H1 (cell line): ENCODE results near the gene AKT1. TPM values are rescaled to one million over a fixed set of nuclear protein-coding genes. Genes with fewer than 3 reads are reported as not detected.
A peak's percentile ranks its signal among the peaks of the same experiment; 100 is the strongest.

Experiments used
- CTCF ChIA-PET: fragments of 300-600 bp; sonication (Branson Sonifier 250); formaldehyde crosslinking; loops from one replicate; lab custom pipeline; 2021; ENCODE audit not compliant: partially characterized antibody; lab: Charles Lee
- POLR2A ChIA-PET: fragments of 300-600 bp; sonication (Branson Sonifier 250); formaldehyde crosslinking; loops from one replicate; lab custom pipeline; 2021; ENCODE audit warnings: inconsistent platforms; ENCODE audit not compliant: partially characterized antibody; lab: Charles Lee
- DNase-seq, 2 experiments: peaks; one replicate each; pipeline versions ENCODE4 v3.0.0 to v3.0.0-alpha.2; 2010 to 2022; ENCODE audit warnings: low spot score in 2 of 2, low read depth in 1 of 2, mixed read lengths in 1 of 2
- FAIRE-seq: peaks from 2 replicates; lab custom pipeline; 2011; peaks lifted over from hg19 to GRCh38; lab: Jason Lieb, UNC
- H2AFZ ChIP-seq: 2 replicates; pipeline ENCODE4 v1.8.1; 2012; ENCODE audit warnings: low read length, inconsistent platforms
- H2AK5ac ChIP-seq: 2 replicates; pipeline ENCODE4 v1.6.1; 2013; ENCODE audit warnings: low read depth, low read length
- H2BK120ac ChIP-seq: replicated peaks from 2 replicates; pipeline ENCODE3; 2013; ENCODE audit warnings: low read depth, low read length, inconsistent platforms
- H2BK12ac ChIP-seq: 2 replicates; pipeline ENCODE4 v1.6.1; 2013; ENCODE audit warnings: low read depth, low read length
- H2BK15ac ChIP-seq: 2 replicates; pipeline ENCODE4 v1.6.1; 2013; ENCODE audit warnings: low read length
- H2BK20ac ChIP-seq: 2 replicates; pipeline ENCODE4 v1.6.1; 2013; ENCODE audit warnings: low read length
- H2BK5ac ChIP-seq: 2 replicates; pipeline ENCODE4 v1.6.1; 2013; ENCODE audit warnings: low read depth, low read length
- H3K14ac ChIP-seq: 2 replicates; pipeline ENCODE4 v1.6.1; 2013; ENCODE audit warnings: inconsistent platforms; ENCODE audit not compliant: insufficient read length
- H3K18ac ChIP-seq: 2 replicates; pipeline ENCODE4 v1.6.1; 2013; ENCODE audit warnings: low read length; ENCODE audit errors: extremely low read depth
- H3K23ac ChIP-seq: 2 replicates; pipeline ENCODE4 v1.6.1; 2013; ENCODE audit warnings: inconsistent platforms; ENCODE audit not compliant: insufficient read length
- H3K23me2 ChIP-seq: 2 replicates; pipeline ENCODE4 v1.6.1; 2013; ENCODE audit warnings: low read depth, low read length
- H3K27ac ChIP-seq: 2 replicates; pipeline ENCODE4 v1.6.1; 2011; ENCODE audit warnings: low read depth, low read length, inconsistent platforms
- H3K27me3 ChIP-seq, 4 experiments: replicated peaks in 1 of 4; 1 replicate in 1 of 4; 2 replicates in 3 of 4; pipeline versions ENCODE4 v1.6.1 to v1.8.1; 2011 to 2013; ENCODE audit warnings: low read length in 3 of 4, mild to moderate bottlenecking in 3 of 4, inconsistent platforms in 2 of 4, mixed read lengths in 2 of 4, moderate library complexity in 1 of 4; ENCODE audit not compliant: control insufficient read depth in 3 of 4, insufficient read depth in 3 of 4; ENCODE audit errors: extremely low read depth in 1 of 4
- H3K36me3 ChIP-seq, 4 experiments: 2 replicates each; pipeline versions ENCODE4 v1.6.1 to v1.8.1; 2011 to 2013; ENCODE audit warnings: mild to moderate bottlenecking in 4 of 4, low read length in 3 of 4, moderate library complexity in 2 of 4, control low read depth in 1 of 4, inconsistent platforms in 1 of 4; ENCODE audit not compliant: insufficient read depth in 4 of 4, control insufficient read depth in 2 of 4
- H3K4ac ChIP-seq: replicated peaks from 2 replicates; pipeline ENCODE3; 2013; ENCODE audit warnings: low read length, low read depth, mixed read lengths, inconsistent platforms; ENCODE audit not compliant: insufficient read length
- H3K4me1 ChIP-seq, 4 experiments: replicated peaks in 1 of 4; 1 replicate in 1 of 4; 2 replicates in 3 of 4; pipeline versions ENCODE4 v1.6.1 to v1.8.1; 2011 to 2013; ENCODE audit warnings: low read length in 3 of 4, inconsistent platforms in 2 of 4, mixed read lengths in 1 of 4; ENCODE audit not compliant: insufficient read depth in 4 of 4, control insufficient read depth in 3 of 4
- H3K4me2 ChIP-seq, 2 experiments: 2 replicates each; pipeline versions ENCODE4 v1.6.1 to v1.8.1; 2011 to 2013; ENCODE audit warnings: low read depth in 2 of 2, low read length in 2 of 2, control low read depth in 1 of 2, inconsistent platforms in 1 of 2, mild to moderate bottlenecking in 1 of 2; ENCODE audit not compliant: insufficient read depth in 1 of 2
- H3K4me3 ChIP-seq, 4 experiments: fragments of 200-600, 300-600 bp in 1 of 4; sonication (generic), shearing (Covaris generic), sonication (Bioruptor Twin) in 1 of 4; 2 replicates each; pipeline versions ENCODE4 v1.5.1 to v1.8.1; 2011 to 2016; ENCODE audit warnings: low read length in 4 of 4, low read depth in 3 of 4, control low read depth in 2 of 4, inconsistent platforms in 2 of 4, mild to moderate bottlenecking in 2 of 4, mixed read lengths in 1 of 4, moderate library complexity in 1 of 4; ENCODE audit not compliant: insufficient read depth in 2 of 4; ENCODE audit errors: extremely low read depth in 1 of 4
- H3K56ac ChIP-seq: replicated peaks from 2 replicates; pipeline ENCODE3; 2013; ENCODE audit warnings: low read depth, mild to moderate bottlenecking, mixed read lengths, low read length, inconsistent platforms; ENCODE audit not compliant: insufficient read length
- H3K79me1 ChIP-seq: 2 replicates; pipeline ENCODE4 v1.6.1; 2013; ENCODE audit warnings: low read depth, low read length, control low read depth
- H3K79me2 ChIP-seq, 2 experiments: 2 replicates each; pipeline versions ENCODE4 v1.6.1 to v1.8.1; 2012 to 2013; ENCODE audit warnings: low read length in 2 of 2, mild to moderate bottlenecking in 2 of 2, inconsistent platforms in 1 of 2; ENCODE audit not compliant: insufficient read depth in 2 of 2, control insufficient read depth in 1 of 2
- H3K9ac ChIP-seq, 4 experiments: replicated peaks in 1 of 4; 1 replicate in 1 of 4; 2 replicates in 3 of 4; pipeline versions ENCODE4 v1.6.1 to v1.8.1; 2011 to 2013; ENCODE audit warnings: low read depth in 3 of 4, low read length in 3 of 4, control low read depth in 2 of 4, mild to moderate bottlenecking in 2 of 4, moderate library complexity in 2 of 4, inconsistent platforms in 1 of 4; ENCODE audit errors: extremely low read depth in 1 of 4
- H3K9me3 ChIP-seq, 2 experiments: 2 replicates each; pipeline versions ENCODE4 v1.6.1 to v1.8.1; 2012 to 2013; ENCODE audit warnings: mild to moderate bottlenecking in 2 of 2, moderate library complexity in 2 of 2, control low read depth in 1 of 2, inconsistent platforms in 1 of 2, low read depth in 1 of 2, low read length in 1 of 2, mixed read lengths in 1 of 2; ENCODE audit not compliant: insufficient read depth in 2 of 2
- H4K20me1 ChIP-seq, 2 experiments: replicated peaks in 1 of 2; 2 replicates each; pipeline versions ENCODE3 to v1.8.1; 2011 to 2013; ENCODE audit warnings: inconsistent platforms in 2 of 2, low read length in 2 of 2, mild to moderate bottlenecking in 1 of 2; ENCODE audit not compliant: insufficient read depth in 2 of 2, control insufficient read depth in 1 of 2
- H4K5ac ChIP-seq: 2 replicates; pipeline ENCODE4 v1.6.1; 2013; ENCODE audit warnings: low read length, low read depth, mixed read lengths, inconsistent platforms; ENCODE audit not compliant: insufficient read length
- H4K8ac ChIP-seq: 2 replicates; pipeline ENCODE4 v1.8.0; 2013; ENCODE audit warnings: mild to moderate bottlenecking, moderate library complexity, low read length, inconsistent platforms; ENCODE audit not compliant: insufficient read depth; ENCODE audit errors: extremely low read depth
- H4K91ac ChIP-seq: replicated peaks from 2 replicates; pipeline ENCODE3; 2013; ENCODE audit warnings: low read length, mixed read lengths, inconsistent platforms; ENCODE audit not compliant: insufficient read length
- CBX8 ChIP-seq: fragments of 300-800, 300-1000 bp; sonication (generic); IDR thresholded peaks from 2 replicates; pipeline ENCODE4 v1.7.1; 2016; ENCODE audit warnings: low read depth, low read length, borderline replicate concordance
- CHD1 ChIP-seq: IDR thresholded peaks from 2 replicates; pipeline ENCODE4 v1.6.1; 2012; ENCODE audit warnings: low read depth, low read length, improper control_type of control experiment
- CREB1 ChIP-seq: IDR thresholded peaks from 2 replicates; pipeline ENCODE4 v1.6.1; 2012; ENCODE audit warnings: inconsistent platforms
- NANOG ChIP-seq: IDR thresholded peaks from 2 replicates; pipeline ENCODE4 v1.6.1; 2011; ENCODE audit warnings: low read length, low read depth, mild to moderate bottlenecking, inconsistent platforms; ENCODE audit not compliant: insufficient read depth, poor library complexity, severe bottlenecking
- NRF1 ChIP-seq: IDR thresholded peaks from 2 replicates; pipeline ENCODE4 v1.6.1; 2011; ENCODE audit warnings: mild to moderate bottlenecking, low read depth, low read length, improper control_type of control experiment
- RNF2 ChIP-seq: fragments of 200-900, 300-1000 bp; sonication (generic); IDR thresholded peaks from 2 replicates; pipeline ENCODE4 v1.7.1; 2016; ENCODE audit warnings: borderline replicate concordance, low read depth, mild to moderate bottlenecking, antibody characterized with exemption, low read length; ENCODE audit not compliant: poor library complexity, severe bottlenecking; ENCODE audit errors: missing control alignments
- SP2 ChIP-seq: IDR thresholded peaks from 2 replicates; pipeline ENCODE4 v1.6.1; 2012; ENCODE audit warnings: mild to moderate bottlenecking, low read length, inconsistent platforms
- SRF ChIP-seq: IDR thresholded peaks from 2 replicates; pipeline ENCODE4 v1.6.1; 2011; ENCODE audit warnings: mild to moderate bottlenecking, low read depth, low read length, moderate library complexity
- SUZ12 ChIP-seq: fragments of 200-600 bp; sonication (generic); IDR thresholded peaks from 2 replicates; pipeline ENCODE4 v1.6.1; 2012; ENCODE audit warnings: mild to moderate bottlenecking, inconsistent platforms, low read length, moderate library complexity, mixed read lengths
- TCF12 ChIP-seq: IDR thresholded peaks from 2 replicates; pipeline ENCODE4 v1.6.1; 2011; ENCODE audit warnings: low read depth, mild to moderate bottlenecking, low read length
- WGBS, 2 experiments: shearing (Covaris generic) in 1 of 2; methylation state at CpG; one replicate each; pipeline versions ENCODE4 v1.1.6 to v1.1.7; 2013 to 2015; ENCODE audit warnings: low lambda C conversion rate in 2 of 2, mixed read lengths in 2 of 2, inconsistent platforms in 1 of 2, low coverage in 1 of 2, missing lambda C conversion rate in 1 of 2; ENCODE audit not compliant: insufficient replicate concordance in 2 of 2, insufficient coverage in 1 of 2, insufficient read length in 1 of 2; ENCODE audit errors: extremely low coverage in 1 of 2, missing lambda C conversion rate in 1 of 2; 5-methylcytosine and 5-hydroxymethylcytosine counted together
- polyA plus RNA-seq, 7 experiments: library from polyadenylated mRNA; depleted of rRNA in 3 of 7; stranded (reverse) in 5 of 7; unstranded in 2 of 7; fragments of >200 nt in 5 of 7; fragments of 200-250 nt in 2 of 7; gene quantifications; 1 replicate in 5 of 7; 2 replicates in 1 of 7; 4 replicates in 1 of 7; pipeline versions ENCODE4 v1.2.1 to v1.2.3, GENCODE V29; 2011 to 2013; ENCODE audit warnings: missing spikeins in 2 of 7, mixed read lengths in 2 of 7
- total RNA-seq: library from RNA; stranded (reverse); fragmentation: NEBNext Ultra II Directional; extraction: Animal tissue kit (Norgen Biotek cat#: 25700); gene quantifications from 2 replicates; pipeline ENCODE4 v1.2.1, GENCODE V29; 2021
- TF ChIP-seq, protein P1 (sequence below): IDR thresholded peaks from 2 replicates; pipeline ENCODE4 v1.6.1; 2012; ENCODE audit warnings: low read length, inconsistent platforms

Gene AKT1
- total and polyA plus RNA-seq, 2 of the 8 experiments (the other 6 are each of a cell fraction or from before 2014, with no cell fraction given) = 68.1 to 71.5 TPM

- Histone ChIP-seq H2BK20ac (no peak overlapping the region), H3K27ac (no peak overlapping the region), H3K23ac (no peak overlapping the region), H4K91ac (no peak overlapping the region), H3K4me1 (peaks cover 0 to 1% (median 1%) of the 10 kb centered on the region in 4 experiments; a peak in 3 of 7 replicates), H3K23me2 (peaks cover 17% of the 10 kb centered on the region; the same call in 1 of the 2 replicates), H3K79me2 (no peaks in the 10 kb centered on the region), H3K4me2 (no peak overlapping the region), H3K18ac (no peak overlapping the region; the same call in 1 of the 2 replicates), H2BK12ac (0 out of 2 replicates have a peak overlapping the region, but pooled peaks have one; percentile 9), H3K4me3 (no peak overlapping the region), H3K4ac (no peak overlapping the region), H3K56ac (no peak overlapping the region), H4K20me1 (peaks cover 0 to 10% of the 10 kb centered on the region in 2 experiments), H3K36me3 (peaks cover 0 to 4% (median 0%) of the 10 kb centered on the region in 4 experiments; a peak in 1 of 8 replicates), H3K9ac (no peak overlapping the region), H2BK120ac (no peak overlapping the region), H2BK5ac (no peak overlapping the region), H3K14ac (no peak overlapping the region), H3K79me1 (no peaks in the 10 kb centered on the region), H2BK15ac (no peak overlapping the region), H4K5ac (no peak overlapping the region), H2AFZ (no peak overlapping the region), H4K8ac (no peak overlapping the region), H2AK5ac (no peak overlapping the region), H3K27me3 (peaks cover 0 to 25% (median 15%) of the 10 kb centered on the region in 4 experiments; a peak in 6 of 7 replicates), H3K9me3 (no peaks in the 10 kb centered on the region)
- FAIRE-seq (no peak), DNase-seq (no peak)
- CTCF ChIA-PET = interaction anchor here (0.6 to 3.1 kb wide), 14 partner anchors 10 to 98 kb away, joined by 3 to 37 read pairs (median 6); partner anchors contain the start of genes ADSS1 and ZBTB42
- 84% methylated on average over 24 of the region's 27 CpGs; no CpG with 5 or more reads in 1 of the 2 experiments for WGBS, 2 experiments
- POLR2A ChIA-PET = interaction anchor here (0.6 to 1.7 kb wide), 5 partner anchors 21 to 78 kb away, joined by 3 to 5 read pairs (median 3); no protein-coding TSS in a partner anchor
- TF ChIP-seq CHD1 (no peak), SUZ12 (no peak), CREB1 (no peak), NANOG (no peak), CBX8 (no peak), SRF (no peak), NRF1 (no peak), RNF2 (no peak), TCF12 (no peak), SP2 (no peak)
- TF ChIP-seq, protein P1, sequence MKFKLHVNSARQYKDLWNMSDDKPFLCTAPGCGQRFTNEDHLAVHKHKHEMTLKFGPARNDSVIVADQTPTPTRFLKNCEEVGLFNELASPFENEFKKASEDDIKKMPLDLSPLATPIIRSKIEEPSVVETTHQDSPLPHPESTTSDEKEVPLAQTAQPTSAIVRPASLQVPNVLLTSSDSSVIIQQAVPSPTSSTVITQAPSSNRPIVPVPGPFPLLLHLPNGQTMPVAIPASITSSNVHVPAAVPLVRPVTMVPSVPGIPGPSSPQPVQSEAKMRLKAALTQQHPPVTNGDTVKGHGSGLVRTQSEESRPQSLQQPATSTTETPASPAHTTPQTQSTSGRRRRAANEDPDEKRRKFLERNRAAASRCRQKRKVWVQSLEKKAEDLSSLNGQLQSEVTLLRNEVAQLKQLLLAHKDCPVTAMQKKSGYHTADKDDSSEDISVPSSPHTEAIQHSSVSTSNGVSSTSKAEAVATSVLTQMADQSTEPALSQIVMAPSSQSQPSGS = no peak
Measured at GRCh38 chr14:104821971-104822608, 26.5 kb upstream of the AKT1 start.
